UCSD-AML1 (cell line): Measurements from ENCODE around the gene PLEKHF1.
"Not testable (repeated sequence)": the region's sequence is repeated elsewhere in the genome, so short reads cannot be mapped to it uniquely, and the experiment has no call there.

Experiments used
- DNase-seq: peaks from one replicate; lab custom pipeline; 2025; ENCODE audit not compliant: unreplicated experiment; lab: John Stamatoyannopoulos, UW

Gene PLEKHF1

DNA sequence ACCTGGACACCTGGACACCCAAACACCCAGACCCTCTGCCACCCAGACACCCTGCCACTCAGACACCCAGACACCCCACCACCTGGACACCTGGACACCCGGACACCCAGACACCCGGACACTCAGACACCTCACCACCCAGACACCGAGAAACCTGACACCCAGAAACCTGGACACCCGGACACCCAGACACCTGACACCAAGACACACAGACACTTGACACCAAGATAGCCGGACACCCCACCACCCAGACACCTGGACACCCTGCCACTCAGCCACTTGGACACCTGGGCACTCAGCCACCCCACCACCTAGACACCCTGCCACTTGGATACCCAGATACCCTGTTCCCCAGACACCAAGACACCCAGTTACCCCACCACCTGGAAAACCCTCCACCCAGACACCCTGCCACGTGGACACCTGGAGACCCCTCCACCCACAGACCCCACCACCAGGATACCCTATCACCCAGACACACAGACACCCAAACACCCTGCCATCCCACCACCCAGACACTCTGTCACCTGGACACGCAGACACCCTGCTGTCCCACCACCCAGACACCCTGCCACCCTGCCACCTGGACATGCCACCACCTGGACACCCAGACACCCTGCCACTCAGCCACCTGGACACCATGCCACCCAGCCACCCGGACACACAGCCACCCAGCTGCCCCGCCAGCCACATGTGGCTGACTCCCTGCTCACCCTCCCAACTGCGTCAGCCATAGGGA lies 32.4 kb downstream of the PLEKHF1 start:
- DNase-seq: no peak

DNA sequence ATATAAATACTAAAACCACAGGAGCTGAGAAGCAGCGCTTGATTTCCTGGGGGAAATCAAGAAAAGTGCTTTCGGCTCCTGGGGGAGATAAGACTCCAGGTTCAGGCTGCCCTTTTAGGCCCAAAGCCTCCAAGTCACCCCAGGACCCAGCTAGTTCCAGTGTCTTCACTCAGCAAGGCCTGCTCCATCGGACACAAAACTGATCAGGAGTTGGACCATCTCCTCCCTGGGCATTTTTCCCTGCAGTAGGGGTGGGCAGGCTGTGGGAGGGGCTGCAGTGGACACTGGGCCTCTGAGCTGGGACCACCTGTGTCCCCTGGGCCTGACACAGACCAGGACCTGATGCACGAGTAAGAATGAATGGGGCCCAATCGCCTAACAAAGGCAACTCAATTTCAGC lies 34.6 kb downstream of the PLEKHF1 start:
- DNase-seq: no peak

DNA sequence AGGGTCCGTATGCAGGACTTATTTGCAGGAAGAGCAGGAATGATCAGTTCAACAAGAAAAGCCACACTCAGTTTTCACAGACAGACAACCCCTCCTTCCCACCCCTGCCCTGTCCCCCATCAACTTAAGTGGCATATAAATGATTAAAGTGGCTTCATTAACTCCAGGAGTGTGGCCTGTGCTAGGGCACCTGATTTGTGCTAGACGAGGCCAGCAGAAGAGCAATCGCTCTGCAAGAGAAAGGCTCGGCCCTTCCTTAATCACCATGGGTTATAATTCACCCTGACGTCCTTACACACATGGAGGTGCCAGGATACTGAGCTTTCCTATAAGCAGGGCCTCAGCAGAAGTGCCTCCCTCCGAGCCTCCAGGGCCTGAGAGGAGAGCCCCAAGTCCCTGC lies 35.2 kb downstream of the PLEKHF1 start:
- DNase-seq: no peak

- DNase-seq: no peak
Observed at GRCh38 chr19:29702161-29702962, 37.1 kb downstream of the PLEKHF1 start.

DNA sequence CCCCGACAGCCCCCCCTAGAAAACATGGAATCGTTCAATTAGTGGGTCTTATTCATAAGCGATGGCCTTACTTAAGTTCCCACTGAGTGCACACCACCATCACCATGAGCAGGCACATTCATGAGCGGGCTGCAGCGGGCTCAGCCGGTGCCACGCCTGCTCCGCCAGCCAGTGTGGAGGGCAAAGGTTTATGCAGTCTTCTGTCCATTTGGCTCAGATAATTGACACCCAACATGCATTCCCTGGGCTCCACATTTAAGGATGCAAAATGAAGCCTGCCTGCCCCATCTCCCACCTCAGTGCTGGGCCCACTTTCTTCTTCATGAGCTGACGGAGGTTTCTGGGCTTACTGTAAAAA lies 37.7 kb downstream of the PLEKHF1 start:
- no peak for DNase-seq

GRCh38 chr19:29704562-29705558 lies 39.6 kb downstream of the PLEKHF1 start:
- no peak for DNase-seq

DNA sequence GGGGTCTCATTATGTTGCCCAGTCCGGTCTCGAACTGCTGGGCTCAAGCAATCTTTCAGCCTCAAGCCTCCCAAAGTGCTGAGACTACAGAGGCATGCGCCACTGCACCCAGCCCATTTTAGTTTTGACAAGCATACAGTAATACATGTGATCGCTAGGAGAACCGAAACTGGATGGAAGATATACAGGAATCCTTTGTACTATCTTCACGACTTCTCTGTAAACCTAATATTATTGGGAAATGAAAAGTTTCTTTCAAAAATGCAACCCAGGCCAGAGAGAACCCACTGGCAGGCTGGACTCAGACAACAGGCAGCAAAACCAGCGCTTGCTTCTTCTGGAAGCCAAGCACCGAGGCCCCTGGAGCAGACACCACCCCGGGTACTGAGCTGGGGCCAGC lies 40.4 kb downstream of the PLEKHF1 start:
- no peak for DNase-seq

- DNase-seq: no peak
Observed at GRCh38 chr19:29706635-29707034, 41.4 kb downstream of the PLEKHF1 start.

GRCh38 chr19:29708554-29709439 lies 43.5 kb downstream of the PLEKHF1 start:
- DNase-seq: no peak

DNA sequence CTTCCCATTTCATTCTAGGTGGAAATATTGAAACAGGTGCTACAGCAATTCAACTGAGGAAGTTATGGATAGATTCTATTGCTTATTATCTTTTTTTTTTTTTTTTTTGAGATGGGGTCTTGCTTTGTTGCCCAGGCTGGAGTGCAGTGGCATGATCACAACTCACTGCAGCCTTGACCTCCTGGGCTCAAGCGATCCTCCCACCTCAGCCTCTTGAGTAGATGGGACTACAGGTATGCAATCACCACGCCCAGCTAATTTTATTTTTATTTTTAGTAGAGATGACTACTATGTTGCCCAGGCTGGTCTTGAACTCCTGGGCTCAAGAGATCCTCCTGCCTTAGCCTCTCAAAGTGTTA lies 44.2 kb downstream of the PLEKHF1 start:
- not testable (repeated sequence) for DNase-seq

- no peak for DNase-seq
Observed at GRCh38 chr19:29711584-29712132, 46.4 kb downstream of the PLEKHF1 start.

DNA sequence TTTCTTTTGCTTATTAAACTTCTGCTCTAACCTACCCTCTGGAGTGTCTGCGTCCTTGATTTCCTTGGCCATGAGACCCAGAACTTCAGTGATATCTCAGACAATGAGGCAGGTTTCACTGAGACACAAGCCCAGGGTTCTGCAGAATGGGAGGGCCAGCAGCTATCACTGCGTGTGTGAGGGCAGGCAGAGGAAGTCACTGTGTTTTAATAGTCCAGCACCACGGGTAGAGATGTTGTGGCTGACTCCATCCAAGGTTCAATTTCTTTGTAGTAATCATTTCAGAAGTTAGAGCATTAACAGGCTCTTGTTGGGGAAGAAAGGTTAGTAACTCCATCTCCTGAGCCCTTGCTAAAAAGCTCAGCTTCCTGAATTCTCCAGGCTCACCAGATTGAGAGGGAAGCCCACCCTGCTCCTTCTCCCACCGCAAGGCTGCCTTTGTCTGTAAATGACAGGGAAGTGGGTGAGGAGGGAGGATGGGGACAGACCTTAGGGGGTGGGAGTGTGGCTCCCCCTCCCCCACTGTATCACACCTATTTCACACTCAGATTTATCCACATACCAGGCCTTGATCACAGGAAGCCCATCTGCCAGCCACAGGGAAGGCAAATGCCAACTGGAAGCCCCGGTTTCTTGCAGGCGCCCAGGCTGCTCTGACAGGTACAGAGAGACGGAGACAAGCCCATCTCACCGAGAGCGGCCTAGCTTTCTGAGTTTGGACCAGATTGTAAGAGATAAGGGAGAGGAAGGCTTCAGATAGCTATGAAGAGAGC lies 47.7 kb downstream of the PLEKHF1 start:
- no peak for DNase-seq

- DNase-seq: no peak
Observed at GRCh38 chr19:29714371-29714952, 49.2 kb downstream of the PLEKHF1 start.

- DNase-seq: peak; percentile 70
Observed at GRCh38 chr19:29714953-29715700, 49.9 kb downstream of the PLEKHF1 start, which contains the start of gene C19orf12. Gene C19orf12 (minus strand): TSS chr19:29715261. CDS start chr19:29708413, 6,848 bp downstream.

DNA sequence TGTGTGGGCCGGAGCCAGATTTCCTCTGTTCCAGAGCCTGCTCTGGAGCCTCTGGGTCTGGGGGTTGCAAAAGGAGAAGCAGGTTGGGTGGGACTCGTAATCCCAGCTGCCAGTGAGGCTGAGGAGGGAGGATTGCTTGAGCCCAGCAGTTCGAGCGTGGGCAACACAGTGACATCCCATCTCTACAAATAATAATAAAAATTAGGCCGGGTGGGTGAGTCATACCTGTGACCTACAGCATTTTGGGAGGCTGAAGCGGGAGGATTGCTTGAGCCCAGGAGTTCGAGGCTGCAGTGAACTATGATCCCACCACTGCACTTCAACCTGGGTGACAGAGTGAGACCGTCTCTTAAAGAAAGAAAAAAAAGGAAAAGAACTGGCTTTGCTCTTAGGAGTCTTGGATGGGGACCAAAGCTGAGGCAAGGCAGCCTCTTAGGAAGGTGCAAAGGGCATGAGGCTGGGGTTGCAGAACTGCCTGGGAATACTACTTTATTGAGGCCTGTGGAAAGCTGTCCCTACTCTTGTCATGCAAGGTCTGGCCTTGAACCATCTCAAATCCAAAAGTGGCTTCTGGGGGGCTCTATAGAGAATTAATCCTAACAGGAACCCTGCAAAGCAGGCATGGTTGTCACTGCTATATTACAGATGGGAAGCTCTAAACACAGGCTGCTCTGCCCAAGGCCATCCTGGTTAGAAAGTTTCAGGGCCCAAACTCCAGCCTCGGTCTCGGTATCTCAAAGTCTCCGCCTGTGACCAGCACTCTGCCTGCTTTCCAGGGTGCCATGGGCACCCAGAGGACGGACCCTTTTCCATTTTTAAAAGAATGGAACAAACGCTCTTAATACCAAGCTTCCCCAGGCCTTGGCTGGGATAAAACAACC lies 50.7 kb downstream of the PLEKHF1 start:
- DNase-seq: no peak

- DNase-seq: no peak
Observed at GRCh38 chr19:29717051-29717450, 51.8 kb downstream of the PLEKHF1 start.

GRCh38 chr19:29724102-29724641 lies 58.9 kb downstream of the PLEKHF1 start:
- peak; percentile 38 for DNase-seq
